Stimulated activated CD8-positive, alpha-beta memory T cell treated with anti-CD3 and anti-CD28 coated beads, Interleukin-4, amount 100 ng/mL, for 48 hours (primary cell): Measurements from ENCODE around the gene MANBA.
"Not testable (repeated sequence)": the region's sequence is repeated elsewhere in the genome, so short reads cannot be mapped to it uniquely, and the experiment has no call there.

Source experiments
- DNase-seq: peaks from one replicate; pipeline ENCODE4 v3.0.0-alpha.2; 2020

The MANBA gene

GRCh38 chr4:102718833-102719575 lies 41.8 kb downstream of the MANBA start:
- not testable (repeated sequence) for DNase-seq

- no peak for DNase-seq
These were observed 43.2 kb downstream of the MANBA start for GRCh38 chr4:102717448-102718092.

- DNase-seq, result no peak
These were observed 45.7 kb downstream of the MANBA start for GRCh38 chr4:102715057-102715456.

GRCh38 chr4:102713774-102714173 lies 47.0 kb downstream of the MANBA start:
- DNase-seq, result not testable (repeated sequence)

- DNase-seq, result no peak
These were observed 47.7 kb downstream of the MANBA start for GRCh38 chr4:102713096-102713495.

- DNase-seq, result no peak
These were observed 49.8 kb downstream of the MANBA start for GRCh38 chr4:102710986-102711385.

- DNase-seq, result not testable (repeated sequence)
These were observed 51.7 kb downstream of the MANBA start for GRCh38 chr4:102709060-102709459.

- DNase-seq, result no peak
These were observed 53.6 kb downstream of the MANBA start for GRCh38 chr4:102707150-102707549.

GRCh38 chr4:102705391-102705935 lies 55.3 kb downstream of the MANBA start:
- DNase-seq, result no peak

- no peak for DNase-seq
These were observed 64.0 kb downstream of the MANBA start for GRCh38 chr4:102696758-102697157.

GRCh38 chr4:102694791-102695190 lies 66.0 kb downstream of the MANBA start:
- DNase-seq, result no peak

GRCh38 chr4:102693861-102694260 lies 66.9 kb downstream of the MANBA start:
- no peak for DNase-seq

- no peak for DNase-seq
These were observed 67.4 kb downstream of the MANBA start for GRCh38 chr4:102693262-102693850.

- DNase-seq, result no peak
These were observed 68.3 kb downstream of the MANBA start for GRCh38 chr4:102692474-102692873.

GRCh38 chr4:102687982-102688433 lies 72.8 kb downstream of the MANBA start:
- no peak for DNase-seq

GRCh38 chr4:102687373-102687981 lies 73.3 kb downstream of the MANBA start:
- DNase-seq, result no peak

- DNase-seq, result no peak
These were observed 75.0 kb downstream of the MANBA start for GRCh38 chr4:102685768-102686167.

GRCh38 chr4:102684610-102685052 lies 76.1 kb downstream of the MANBA start:
- no peak for DNase-seq

- DNase-seq, result no peak
These were observed 76.7 kb downstream of the MANBA start for GRCh38 chr4:102683881-102684609.

GRCh38 chr4:102678695-102679335 lies 82.0 kb downstream of the MANBA start:
- DNase-seq, result no peak

GRCh38 chr4:102678107-102678506 lies 82.7 kb downstream of the MANBA start:
- DNase-seq, result no peak

GRCh38 chr4:102675141-102675540 lies 85.6 kb downstream of the MANBA start:
- DNase-seq, result no peak
